WTC11 (cell line): ENCODE data around the gene CTBP1. TPM values are rescaled to one million over a fixed set of nuclear protein-coding genes. Genes with fewer than 3 reads are reported as not detected.

Source experiments
- ATAC-seq: fragments of 200-7000 bp; cut with Tn5 transposase; 2 replicates; pipeline ENCODE4 v1.10.0; 2021; ENCODE audit warnings: mild to moderate bottlenecking, moderate library complexity
- CTCF ChIA-PET: fragments of 300-600 bp; sonication (Branson Sonifier 250); formaldehyde crosslinking; loops from one replicate; lab custom pipeline; 2021; ENCODE audit warnings: antibody characterized with exemption; lab: Charles Lee
- POLR2A ChIA-PET: fragments of 350-600 bp; sonication (Branson Sonifier 250); formaldehyde crosslinking; loops from one replicate; lab custom pipeline; 2021; ENCODE audit warnings: antibody characterized with exemption; lab: Charles Lee
- DNase-seq: peaks from one replicate; pipeline ENCODE4 v3.0.0; 2021; ENCODE audit warnings: low spot score
- H3K27ac Mint-ChIP-seq: 2 replicates; pipeline ENCODE4 v1.8.0; 2021; ENCODE audit warnings: mixed read lengths
- H3K27me3 Mint-ChIP-seq: 2 replicates; pipeline ENCODE4 v1.8.0; 2021; ENCODE audit warnings: low read depth, mild to moderate bottlenecking, moderate library complexity, mixed read lengths
- H3K36me3 Mint-ChIP-seq: 2 replicates; pipeline ENCODE4 v1.8.0; 2021; ENCODE audit warnings: mixed read lengths
- H3K4me1 Mint-ChIP-seq: 2 replicates; pipeline ENCODE4 v1.8.0; 2022; ENCODE audit warnings: mixed read lengths
- H3K4me3 Mint-ChIP-seq: 2 replicates; pipeline ENCODE4 v1.8.0; 2021; ENCODE audit warnings: mild to moderate bottlenecking, moderate library complexity, mixed read lengths
- H3K9me3 Mint-ChIP-seq: 2 replicates; pipeline ENCODE4 v1.8.0; 2021; ENCODE audit warnings: mixed read lengths
- AFF4 ChIP-seq: sonication (generic); formaldehyde crosslinking; IDR thresholded peaks from 2 replicates; pipeline ENCODE4 v1.8.1; 2023; ENCODE audit warnings: mild to moderate bottlenecking, missing genetic modification reagents, borderline replicate concordance
- AR ChIP-seq: fragments of 250-450 bp; sonication (Bioruptor Pico); IDR thresholded peaks from 2 replicates; pipeline ENCODE4 v1.9.0; 2021; ENCODE audit warnings: mild to moderate bottlenecking
- E2F5 ChIP-seq: sonication (generic); formaldehyde crosslinking; IDR thresholded peaks from 2 replicates; pipeline ENCODE4 v1.8.1; 2022; ENCODE audit warnings: mild to moderate bottlenecking, moderate library complexity, missing genetic modification reagents
- ELF4 ChIP-seq: sonication (generic); formaldehyde crosslinking; IDR thresholded peaks from 2 replicates; pipeline ENCODE4 v1.8.1; 2022; ENCODE audit warnings: low read depth, mild to moderate bottlenecking, moderate library complexity, missing genetic modification reagents
- EMX1 ChIP-seq: fragments of 250-450 bp; sonication (Bioruptor Pico); IDR thresholded peaks from 2 replicates; pipeline ENCODE4 v1.8.0; 2021; ENCODE audit warnings: mild to moderate bottlenecking
- FOXJ3 ChIP-seq: sonication (generic); formaldehyde crosslinking; IDR thresholded peaks from 2 replicates; pipeline ENCODE4 v1.9.0; 2021; ENCODE audit warnings: missing genetic modification reagents, mild to moderate bottlenecking, borderline replicate concordance
- FOXP1 ChIP-seq: sonication (generic); formaldehyde crosslinking; IDR thresholded peaks from 2 replicates; pipeline ENCODE4 v1.8.0; 2022; ENCODE audit warnings: missing genetic modification reagents, mild to moderate bottlenecking, moderate library complexity, borderline replicate concordance
- GTF2I ChIP-seq: fragments of 250-450 bp; sonication (Bioruptor Pico); conservative IDR thresholded peaks from 2 replicates; pipeline ENCODE4 v1.4.0; 2021; ENCODE audit warnings: mild to moderate bottlenecking
- HMGA2 ChIP-seq: fragments of 250-450 bp; sonication (Bioruptor Pico); IDR thresholded peaks from 2 replicates; pipeline ENCODE4 v1.4.0; 2021; ENCODE audit warnings: mild to moderate bottlenecking, moderate library complexity
- JAZF1 ChIP-seq: fragments of 250-450 bp; sonication (Bioruptor Pico); IDR thresholded peaks from 2 replicates; pipeline ENCODE4 v1.9.0; 2021; ENCODE audit warnings: moderate library complexity, mild to moderate bottlenecking, inconsistent platforms
- NFATC4 ChIP-seq: fragments of 250-450 bp; sonication (Bioruptor Pico); IDR thresholded peaks from 2 replicates; pipeline ENCODE4 v1.9.0; 2021; ENCODE audit warnings: mild to moderate bottlenecking
- NFE2L1 ChIP-seq: sonication (generic); formaldehyde crosslinking; IDR thresholded peaks from 2 replicates; pipeline ENCODE4 v1.8.1; 2023; ENCODE audit warnings: missing genetic modification reagents
- NR1H2 ChIP-seq: sonication (generic); formaldehyde crosslinking; IDR thresholded peaks from 2 replicates; pipeline ENCODE4 v1.9.0; 2021; ENCODE audit warnings: mild to moderate bottlenecking, moderate library complexity, missing genetic modification reagents
- TEAD1 ChIP-seq: sonication (generic); formaldehyde crosslinking; IDR thresholded peaks from 2 replicates; pipeline ENCODE4 v1.8.0; 2022; ENCODE audit warnings: mild to moderate bottlenecking, missing genetic modification reagents
- ZBTB21 ChIP-seq: sonication (generic); formaldehyde crosslinking; IDR thresholded peaks from 2 replicates; pipeline ENCODE4 v1.8.1; 2023; ENCODE audit warnings: mild to moderate bottlenecking, missing genetic modification reagents, borderline replicate concordance
- ZMAT4 ChIP-seq: fragments of 250-450 bp; sonication (Bioruptor Pico); IDR thresholded peaks from 2 replicates; pipeline ENCODE4 v1.9.0; 2021; ENCODE audit warnings: mild to moderate bottlenecking
- ZNF416 ChIP-seq: fragments of 250-450 bp; sonication (Bioruptor Pico); IDR thresholded peaks from 2 replicates; pipeline ENCODE4 v1.9.0; 2021; ENCODE audit warnings: mild to moderate bottlenecking, inconsistent platforms
- total RNA-seq: library from RNA; stranded (reverse); gene quantifications from 3 replicates; pipeline ENCODE4 v1.2.3, GENCODE V29; 2021
- TF ChIP-seq, protein P1 (sequence below): sonication (generic); formaldehyde crosslinking; conservative IDR thresholded peaks from 2 replicates; pipeline ENCODE4 v1.8.1; 2022; ENCODE audit warnings: mild to moderate bottlenecking, missing genetic modification reagents
- TF ChIP-seq, protein P2 (sequence below): sonication (generic); formaldehyde crosslinking; IDR thresholded peaks from 2 replicates; pipeline ENCODE4 v1.8.1; 2022; ENCODE audit warnings: low read depth, missing genetic modification reagents, borderline replicate concordance

CTBP1 gene
- total RNA-seq, 1 experiment from 2014 or later = 143 TPM

GRCh38 chr4:1213336-1213995 is 35.5 kb downstream of the CTBP1 start (continued):
- TF ChIP-seq ZNF416 (CRISPR knock-in tag) (no peak), TEAD1 (CRISPR knock-in tag) (no peak), NFE2L1 (CRISPR knock-in tag) (no peak), FOXJ3 (CRISPR knock-in tag) (no peak), JAZF1 (CRISPR knock-in tag) (no peak), ELF4 (CRISPR knock-in tag) (no peak)
- TF ChIP-seq, protein P1, sequence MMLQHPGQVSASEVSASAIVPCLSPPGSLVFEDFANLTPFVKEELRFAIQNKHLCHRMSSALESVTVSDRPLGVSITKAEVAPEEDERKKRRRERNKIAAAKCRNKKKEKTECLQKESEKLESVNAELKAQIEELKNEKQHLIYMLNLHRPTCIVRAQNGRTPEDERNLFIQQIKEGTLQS (CRISPR knock-in tag) = no peak

- no peaks in the 10 kb centered on the region for H3K9me3 Mint-ChIP-seq
- DNase-seq (no peak), ATAC-seq (no peak)
- ChIA-PET CTCF (no interaction called here), POLR2A (no interaction called here)
- no peaks in the 10 kb centered on the region for H3K27me3 Mint-ChIP-seq
- H3K4me1 Mint-ChIP-seq = no peaks in the 10 kb centered on the region
- H3K4me3 Mint-ChIP-seq = no peak overlapping the region
- H3K27ac Mint-ChIP-seq = no peak overlapping the region
- H3K36me3 Mint-ChIP-seq = peaks cover 8% of the 10 kb centered on the region
- TF ChIP-seq ZMAT4 (no peak), GTF2I (no peak), E2F5 (CRISPR knock-in tag) (no peak), EMX1 (CRISPR knock-in tag) (no peak), HMGA2 (CRISPR knock-in tag) (no peak), AFF4 (CRISPR knock-in tag) (no peak), ZBTB21 (CRISPR knock-in tag) (no peak), NR1H2 (CRISPR knock-in tag) (no peak), AR (CRISPR knock-in tag) (no peak), NFATC4 (CRISPR knock-in tag) (no peak), FOXP1 (CRISPR knock-in tag) (no peak)
- TF ChIP-seq, protein P2, sequence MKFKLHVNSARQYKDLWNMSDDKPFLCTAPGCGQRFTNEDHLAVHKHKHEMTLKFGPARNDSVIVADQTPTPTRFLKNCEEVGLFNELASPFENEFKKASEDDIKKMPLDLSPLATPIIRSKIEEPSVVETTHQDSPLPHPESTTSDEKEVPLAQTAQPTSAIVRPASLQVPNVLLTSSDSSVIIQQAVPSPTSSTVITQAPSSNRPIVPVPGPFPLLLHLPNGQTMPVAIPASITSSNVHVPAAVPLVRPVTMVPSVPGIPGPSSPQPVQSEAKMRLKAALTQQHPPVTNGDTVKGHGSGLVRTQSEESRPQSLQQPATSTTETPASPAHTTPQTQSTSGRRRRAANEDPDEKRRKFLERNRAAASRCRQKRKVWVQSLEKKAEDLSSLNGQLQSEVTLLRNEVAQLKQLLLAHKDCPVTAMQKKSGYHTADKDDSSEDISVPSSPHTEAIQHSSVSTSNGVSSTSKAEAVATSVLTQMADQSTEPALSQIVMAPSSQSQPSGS (CRISPR knock-in tag) = no peak
Observed at GRCh38 chr4:1212546-1213335, 36.2 kb downstream of the CTBP1 start.
